HepG2 (cell line): ENCODE measurements around the gene PCDHGA1.

Experiments used
- ARNT ChIP-seq: fragments of 450-650 bp; IDR thresholded peaks from 2 replicates; pipeline ENCODE4 v1.6.1; 2017
- CENPT ChIP-seq: sonication (generic); formaldehyde crosslinking; IDR thresholded peaks from 2 replicates; pipeline ENCODE4 v1.8.0; 2022; ENCODE audit warnings: low read depth, mild to moderate bottlenecking, moderate library complexity, missing genetic modification reagents
- ETV5 ChIP-seq: IDR thresholded peaks from 2 replicates; pipeline ENCODE4 v1.6.1; 2018; ENCODE audit warnings: missing biosample characterization, missing genetic modification reagents, inconsistent platforms, borderline replicate concordance
- MYNN ChIP-seq: sonication (generic); formaldehyde crosslinking; IDR thresholded peaks from 2 replicates; pipeline ENCODE4 v1.4.0; 2020; ENCODE audit warnings: mild to moderate bottlenecking, low read depth, missing genetic modification reagents
- RELA ChIP-seq: sonication (generic); formaldehyde crosslinking; IDR thresholded peaks from 2 replicates; pipeline ENCODE4 v1.4.0; 2020; ENCODE audit warnings: missing genetic modification reagents
- SIX1 ChIP-seq: sonication (generic); formaldehyde crosslinking; IDR thresholded peaks from 2 replicates; pipeline ENCODE4 v1.4.0; 2020; ENCODE audit warnings: missing genetic modification reagents, borderline replicate concordance
- ZNF12 ChIP-seq: sonication (generic); formaldehyde crosslinking; IDR thresholded peaks from 2 replicates; pipeline ENCODE4 v1.5.0; 2020; ENCODE audit warnings: missing genetic modification reagents
- ZNF274 ChIP-seq: sonication (generic); formaldehyde crosslinking; IDR thresholded peaks from 2 replicates; pipeline ENCODE4 v1.5.1; 2020; ENCODE audit warnings: mild to moderate bottlenecking, missing genetic modification reagents
- TF ChIP-seq, protein P1 (sequence below): sonication (generic); formaldehyde crosslinking; IDR thresholded peaks from 2 replicates; pipeline ENCODE4 v1.5.0; 2020; ENCODE audit warnings: mild to moderate bottlenecking, missing genetic modification reagents, moderate library complexity

DNA sequence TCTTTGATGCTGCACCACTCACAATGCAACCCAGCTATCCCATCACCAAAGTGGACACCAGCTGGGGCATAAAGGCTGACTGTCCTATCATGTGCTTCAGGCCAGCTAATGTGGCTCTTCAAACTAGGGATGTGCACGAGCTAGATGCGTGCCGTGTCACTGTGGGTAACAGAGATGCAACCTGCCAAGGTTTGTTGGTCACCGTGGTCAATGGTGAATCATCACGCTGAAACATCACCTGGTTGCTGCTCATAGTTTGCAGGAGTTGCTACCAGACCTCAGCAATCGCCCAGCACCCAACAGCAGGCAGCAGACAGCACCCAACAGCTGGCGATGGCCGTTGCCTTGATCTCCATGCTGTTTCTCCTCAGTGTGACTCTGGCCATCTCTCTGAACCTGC lies 2.1 kb upstream of the PCDHGA1 start:
- TF ChIP-seq ZNF12 (CRISPR knock-in tag): no peak
- TF ChIP-seq, protein P1, sequence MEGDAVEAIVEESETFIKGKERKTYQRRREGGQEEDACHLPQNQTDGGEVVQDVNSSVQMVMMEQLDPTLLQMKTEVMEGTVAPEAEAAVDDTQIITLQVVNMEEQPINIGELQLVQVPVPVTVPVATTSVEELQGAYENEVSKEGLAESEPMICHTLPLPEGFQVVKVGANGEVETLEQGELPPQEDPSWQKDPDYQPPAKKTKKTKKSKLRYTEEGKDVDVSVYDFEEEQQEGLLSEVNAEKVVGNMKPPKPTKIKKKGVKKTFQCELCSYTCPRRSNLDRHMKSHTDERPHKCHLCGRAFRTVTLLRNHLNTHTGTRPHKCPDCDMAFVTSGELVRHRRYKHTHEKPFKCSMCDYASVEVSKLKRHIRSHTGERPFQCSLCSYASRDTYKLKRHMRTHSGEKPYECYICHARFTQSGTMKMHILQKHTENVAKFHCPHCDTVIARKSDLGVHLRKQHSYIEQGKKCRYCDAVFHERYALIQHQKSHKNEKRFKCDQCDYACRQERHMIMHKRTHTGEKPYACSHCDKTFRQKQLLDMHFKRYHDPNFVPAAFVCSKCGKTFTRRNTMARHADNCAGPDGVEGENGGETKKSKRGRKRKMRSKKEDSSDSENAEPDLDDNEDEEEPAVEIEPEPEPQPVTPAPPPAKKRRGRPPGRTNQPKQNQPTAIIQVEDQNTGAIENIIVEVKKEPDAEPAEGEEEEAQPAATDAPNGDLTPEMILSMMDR (CRISPR knock-in tag): no peak
- no peak for TF ChIP-seq CENPT
- no peak for TF ChIP-seq SIX1 (CRISPR knock-in tag)
- no peak for TF ChIP-seq RELA (CRISPR knock-in tag)
- no peak for TF ChIP-seq ZNF274
- TF ChIP-seq ARNT: no peak
- TF ChIP-seq ETV5 (CRISPR knock-in tag): no peak
- TF ChIP-seq MYNN (CRISPR knock-in tag): no peak
